ENCODE data around the gene CMPK1. TPM values are rescaled to one million over a fixed set of nuclear protein-coding genes. Genes with fewer than 3 reads are reported as not detected.

Gene CMPK1
- total RNA-seq, 1 donor from 2014 or later = 94.5 TPM

- H3K4me3 ChIP-seq (ENCODE audit: low read depth, low read length) = no peak overlapping the region
- TF ChIP-seq CTCF (IDR thresholded peaks at IDR 0.05; ENCODE audit: insufficient read depth, low read length, severe bottlenecking) = no peak
- no peaks in the 10 kb centered on the region for H3K27me3 ChIP-seq (ENCODE audit: control insufficient read depth, insufficient read depth, low read length)
- DNase-seq (ENCODE audit: low read depth) (no peak), FAIRE-seq (no peak)
- peaks cover 10% of the 10 kb centered on the region for H3K36me3 ChIP-seq (ENCODE audit: control insufficient read depth, insufficient read depth, low read length)
Observed at GRCh38 chr1:47371016-47371517, 37.5 kb downstream of the CMPK1 start.

DNA sequence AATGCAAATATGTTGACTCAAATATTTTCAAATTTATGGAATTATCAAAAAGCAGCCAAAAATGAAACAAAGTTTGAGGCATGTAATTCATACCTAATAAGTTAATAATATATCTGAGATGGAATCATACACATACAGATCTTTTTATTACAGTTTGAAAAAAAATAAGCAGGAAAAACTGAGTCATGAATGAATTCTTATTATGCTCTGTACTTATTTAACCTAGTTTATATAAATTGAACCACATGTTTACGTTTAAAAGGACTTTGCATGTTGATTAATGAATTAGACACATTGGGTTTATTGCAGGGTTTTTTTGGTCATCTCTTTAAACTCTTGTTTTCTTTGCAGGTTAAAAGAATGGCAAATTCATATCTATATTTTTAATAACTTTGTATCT, 40.9 kb downstream of the CMPK1 start:
- no peak overlapping the region for H3K4me3 ChIP-seq (ENCODE audit: low read depth, low read length)
- TF ChIP-seq CTCF (IDR thresholded peaks at IDR 0.05; ENCODE audit: insufficient read depth, low read length, severe bottlenecking) = no peak
- DNase-seq (ENCODE audit: low read depth) (no peak), FAIRE-seq (no peak)
- no peaks in the 10 kb centered on the region for H3K27me3 ChIP-seq (ENCODE audit: control insufficient read depth, insufficient read depth, low read length)
- H3K36me3 ChIP-seq (ENCODE audit: control insufficient read depth, insufficient read depth, low read length) = peaks cover 6% of the 10 kb centered on the region

DNA sequence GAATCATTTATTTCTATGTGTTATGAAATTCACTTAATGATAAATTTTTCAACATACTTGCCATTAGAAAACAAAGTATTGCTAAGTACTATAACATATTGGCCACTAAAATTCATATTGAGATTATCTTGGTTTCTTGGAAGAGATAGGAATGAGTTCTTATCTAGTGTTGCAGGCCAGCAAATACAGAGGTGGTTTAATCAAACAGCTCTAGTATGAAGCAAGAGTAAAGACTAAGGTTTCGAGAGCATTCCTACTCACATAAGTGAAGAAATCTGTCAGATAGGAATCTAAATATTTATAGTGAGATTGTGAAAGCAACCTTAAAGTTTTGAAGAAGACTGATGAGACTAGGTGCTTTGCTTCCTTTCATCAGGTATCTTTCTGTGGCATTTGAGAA, 44.6 kb downstream of the CMPK1 start:
- FAIRE-seq = no peak
- H3K36me3 ChIP-seq (ENCODE audit: control insufficient read depth, insufficient read depth, low read length) = peaks cover 3% of the 10 kb centered on the region

GRCh38 chr1:47380699-47381098, 47.1 kb downstream of the CMPK1 start:
- H3K36me3 ChIP-seq (ENCODE audit: control insufficient read depth, insufficient read depth, low read length) = peaks cover 1% of the 10 kb centered on the region
- DNase-seq (ENCODE audit: low read depth) (no peak), FAIRE-seq (no peak)
- no peak for TF ChIP-seq CTCF (IDR thresholded peaks at IDR 0.05; ENCODE audit: insufficient read depth, low read length, severe bottlenecking)
- H3K4me3 ChIP-seq (ENCODE audit: low read depth, low read length) = no peak overlapping the region
- H3K27me3 ChIP-seq (ENCODE audit: control insufficient read depth, insufficient read depth, low read length) = no peaks in the 10 kb centered on the region

More for the DNA sequence above, 44.6 kb downstream of the CMPK1 start:
- no peak overlapping the region for H3K4me3 ChIP-seq (ENCODE audit: low read depth, low read length)
- no peak for DNase-seq (ENCODE audit: low read depth)
- TF ChIP-seq CTCF (IDR thresholded peaks at IDR 0.05; ENCODE audit: insufficient read depth, low read length, severe bottlenecking) = no peak
- H3K27me3 ChIP-seq (ENCODE audit: control insufficient read depth, insufficient read depth, low read length) = no peaks in the 10 kb centered on the region

DNA sequence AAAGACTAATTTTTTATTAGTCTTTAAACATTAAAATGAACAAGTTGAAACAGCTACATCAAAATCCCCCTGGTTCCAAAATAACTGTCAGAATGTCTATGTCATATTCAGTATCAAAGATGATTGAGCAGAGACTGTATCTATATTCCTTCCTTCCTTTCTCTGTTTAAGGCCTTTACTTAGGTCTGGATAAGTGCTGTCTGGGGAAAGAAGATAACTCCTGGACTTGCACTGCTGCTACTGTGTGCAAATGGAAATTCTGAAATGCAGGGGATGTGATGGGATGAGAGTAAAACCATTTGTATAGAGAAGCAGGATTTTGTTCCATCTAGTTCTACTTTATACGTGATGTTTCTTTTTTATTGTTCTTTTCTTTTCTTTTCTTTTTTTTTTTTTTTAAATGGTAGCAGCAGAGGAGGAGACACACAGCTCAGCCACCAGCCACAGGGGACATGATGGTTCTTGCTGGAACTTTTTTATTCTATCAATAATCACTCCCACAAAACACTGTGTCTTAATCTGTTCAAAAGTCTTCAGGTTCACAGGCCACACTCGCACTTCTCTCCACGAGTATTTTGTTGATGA, 48.9 kb downstream of the CMPK1 start:
- Histone ChIP-seq H3K36me3 (ENCODE audit: control insufficient read depth, insufficient read depth, low read length) (peaks cover 1% of the 10 kb centered on the region), H3K27me3 (ENCODE audit: control insufficient read depth, insufficient read depth, low read length) (no peaks in the 10 kb centered on the region), H3K4me3 (ENCODE audit: low read depth, low read length) (no peak overlapping the region)
- TF ChIP-seq CTCF (IDR thresholded peaks at IDR 0.05; ENCODE audit: insufficient read depth, low read length, severe bottlenecking) = no peak
- no peak for DNase-seq (ENCODE audit: low read depth)
- no peak for FAIRE-seq

GRCh38 chr1:47384083-47384482, 50.5 kb downstream of the CMPK1 start:
- DNase-seq (ENCODE audit: low read depth) (no peak), FAIRE-seq (no peak)
- Histone ChIP-seq H3K27me3 (ENCODE audit: control insufficient read depth, insufficient read depth, low read length) (no peaks in the 10 kb centered on the region), H3K36me3 (ENCODE audit: control insufficient read depth, insufficient read depth, low read length) (peaks cover 1% of the 10 kb centered on the region), H3K4me3 (ENCODE audit: low read depth, low read length) (no peak overlapping the region)
- no peak for TF ChIP-seq CTCF (IDR thresholded peaks at IDR 0.05; ENCODE audit: insufficient read depth, low read length, severe bottlenecking)
